Measurements from ENCODE around the gene SON. TPM values are rescaled to one million over a fixed set of nuclear protein-coding genes. Genes with fewer than 3 reads are reported as not detected.

The SON gene
- polyA plus RNA-seq, 3 donors: 66.4 to 269 (median 184) TPM

- Histone ChIP-seq H3K4me1 (ENCODE audit: control insufficient read depth in 1 of 2, insufficient read depth in 2 of 2, low read length in 2 of 2) (peaks cover 26 to 38% of the 10 kb centered on the region in 2 donors), H3K79me2 (ENCODE audit: insufficient read depth, low read length) (peaks cover 89% of the 10 kb centered on the region), H3K27me3 (ENCODE audit: control insufficient read depth in 2 of 2, insufficient read depth in 2 of 2, low read length in 2 of 2) (no peaks in the 10 kb centered on the region), H3K4me2 (replicated peaks; ENCODE audit: extremely low read depth, low read length, poor library complexity, severe bottlenecking) (peak overlapping the region; percentile 80), H3K27ac (ENCODE audit: low read depth in 1 of 2, low read length in 2 of 2) (peak overlapping the region in 1 of 2 donors; percentile 100), H3K36me3 (replicated peaks in 1 of 2; ENCODE audit: control insufficient read depth in 1 of 2, insufficient read depth in 2 of 2, low read length in 2 of 2) (peaks cover 21 to 34% of the 10 kb centered on the region in 2 donors), H3K4me3 (replicated peaks in 1 of 3; ENCODE audit: low read depth in 2 of 3, low read length in 3 of 3) (peak overlapping the region; percentile 79 to 89 (median 88)), H3K9ac (ENCODE audit: insufficient read depth, low read length, poor library complexity, severe bottlenecking) (no peak overlapping the region), H3K9me3 (replicated peaks in 1 of 2; ENCODE audit: control insufficient read depth in 1 of 2, insufficient read depth in 1 of 2, low read length in 2 of 2) (no peaks in the 10 kb centered on the region), H4K20me1 (ENCODE audit: insufficient read depth, low read length) (peaks cover 66% of the 10 kb centered on the region), H2AFZ (ENCODE audit: insufficient read depth, low read depth, low read length, poor library complexity, severe bottlenecking) (no peak overlapping the region)
- no peaks in the 10 kb centered on the region for H3K9me3 Mint-ChIP-seq
- peak overlapping the region; percentile 84 to 97 for H3K4me3 Mint-ChIP-seq
- no CpG with 5 or more reads among the region's 8 CpGs for WGBS (ENCODE audit: insufficient coverage)
- peaks cover 36% of the 10 kb centered on the region for H3K4me1 Mint-ChIP-seq
- TF ChIP-seq, protein P1, sequence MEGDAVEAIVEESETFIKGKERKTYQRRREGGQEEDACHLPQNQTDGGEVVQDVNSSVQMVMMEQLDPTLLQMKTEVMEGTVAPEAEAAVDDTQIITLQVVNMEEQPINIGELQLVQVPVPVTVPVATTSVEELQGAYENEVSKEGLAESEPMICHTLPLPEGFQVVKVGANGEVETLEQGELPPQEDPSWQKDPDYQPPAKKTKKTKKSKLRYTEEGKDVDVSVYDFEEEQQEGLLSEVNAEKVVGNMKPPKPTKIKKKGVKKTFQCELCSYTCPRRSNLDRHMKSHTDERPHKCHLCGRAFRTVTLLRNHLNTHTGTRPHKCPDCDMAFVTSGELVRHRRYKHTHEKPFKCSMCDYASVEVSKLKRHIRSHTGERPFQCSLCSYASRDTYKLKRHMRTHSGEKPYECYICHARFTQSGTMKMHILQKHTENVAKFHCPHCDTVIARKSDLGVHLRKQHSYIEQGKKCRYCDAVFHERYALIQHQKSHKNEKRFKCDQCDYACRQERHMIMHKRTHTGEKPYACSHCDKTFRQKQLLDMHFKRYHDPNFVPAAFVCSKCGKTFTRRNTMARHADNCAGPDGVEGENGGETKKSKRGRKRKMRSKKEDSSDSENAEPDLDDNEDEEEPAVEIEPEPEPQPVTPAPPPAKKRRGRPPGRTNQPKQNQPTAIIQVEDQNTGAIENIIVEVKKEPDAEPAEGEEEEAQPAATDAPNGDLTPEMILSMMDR (IDR thresholded peaks at IDR 0.05): no peak
- intact Hi-C loops (cut with micrococcal nuclease): loop anchor here (5.0 to 10.0 kb wide), 4 partner anchors 43 to 772 kb away; partner anchors contain the start of genes CRYZL1 (in 1 of the 2), DONSON (in 1 of the 2), ITSN1 (in 1 of the 2) and PAXBP1 (in 1 of the 2)
- H3K36me3 Mint-ChIP-seq: peaks cover 21 to 34% of the 10 kb centered on the region in 2 donors
- H3K27ac Mint-ChIP-seq: peak overlapping the region in 3 of 7 donors; percentile 64 to 100 (median 99)
- no peak for DNase-seq
- no peaks in the 10 kb centered on the region for H3K27me3 Mint-ChIP-seq (ENCODE audit: low read depth in 3 of 3)
Measured at GRCh38 chr21:33544451-33545195, 1.8 kb downstream of the SON start.

GRCh38 chr21:33546086-33546485, 3.2 kb downstream of the SON start:
- H3K27me3 Mint-ChIP-seq (ENCODE audit: low read depth in 3 of 3): no peaks in the 10 kb centered on the region
- H3K9me3 Mint-ChIP-seq: no peaks in the 10 kb centered on the region
- Histone ChIP-seq H3K36me3 (replicated peaks in 1 of 2; ENCODE audit: control insufficient read depth in 1 of 2, insufficient read depth in 2 of 2, low read length in 2 of 2) (peaks cover 36 to 48% of the 10 kb centered on the region in 2 donors), H3K27ac (ENCODE audit: low read depth in 1 of 2, low read length in 2 of 2) (no peak overlapping the region), H3K4me2 (replicated peaks; ENCODE audit: extremely low read depth, low read length, poor library complexity, severe bottlenecking) (no peak overlapping the region), H3K79me2 (ENCODE audit: insufficient read depth, low read length) (peaks cover 89% of the 10 kb centered on the region), H3K27me3 (ENCODE audit: control insufficient read depth in 2 of 2, insufficient read depth in 2 of 2, low read length in 2 of 2) (no peaks in the 10 kb centered on the region), H3K9ac (ENCODE audit: insufficient read depth, low read length, poor library complexity, severe bottlenecking) (no peak overlapping the region), H3K4me1 (ENCODE audit: control insufficient read depth in 1 of 2, insufficient read depth in 2 of 2, low read length in 2 of 2) (peaks cover 22 to 27% of the 10 kb centered on the region in 2 donors), H3K9me3 (replicated peaks in 1 of 2; ENCODE audit: control insufficient read depth in 1 of 2, insufficient read depth in 1 of 2, low read length in 2 of 2) (no peaks in the 10 kb centered on the region), H3K4me3 (replicated peaks in 1 of 3; ENCODE audit: low read depth in 2 of 3, low read length in 3 of 3) (no peak overlapping the region), H4K20me1 (ENCODE audit: insufficient read depth, low read length) (peaks cover 80% of the 10 kb centered on the region), H2AFZ (ENCODE audit: insufficient read depth, low read depth, low read length, poor library complexity, severe bottlenecking) (no peak overlapping the region)
- H3K27ac Mint-ChIP-seq: peak overlapping the region in 3 of 7 donors; percentile 59 to 65 (median 64)
- intact Hi-C loops (cut with micrococcal nuclease): loop anchor here in 1 of 2 donors (10.0 kb wide), 1 partner anchor 99 kb away; the partner anchor contains the start of genes CRYZL1 and ITSN1
- H3K4me1 Mint-ChIP-seq: peaks cover 26% of the 10 kb centered on the region
- peak overlapping the region in 1 of 2 donors; percentile 42 for H3K4me3 Mint-ChIP-seq
- peak in 2 of 3 donors; percentile 34 to 56 for DNase-seq
- WGBS (ENCODE audit: insufficient coverage): 20% methylated on average over 1 of the region's 3 CpGs
- H3K36me3 Mint-ChIP-seq: peaks cover 31 to 49% of the 10 kb centered on the region in 2 donors
- TF ChIP-seq, protein P1 (IDR thresholded peaks at IDR 0.05): no peak
